HG03060 (cell line): ENCODE results near the gene TMEM255A.
"Not testable (repeated sequence)": the region's sequence is repeated elsewhere in the genome, so short reads cannot be mapped to it uniquely, and the experiment has no call there.

Experiments
- ATAC-seq: cut with Tn5 transposase; IDR thresholded peaks from one replicate; pipeline ENCODE4 v1.9.1; 2021; ENCODE audit warnings: low read depth, moderate number of reproducible peaks; ENCODE audit not compliant: unreplicated experiment

The TMEM255A gene

GRCh38 chrX:120310861-120311726 is at the start of gene TMEM255A:
TSS of gene TMEM255A (minus strand) at chrX:120311461. CDS start at chrX:120311309, 152 bp downstream.
- ATAC-seq, result no peak

GRCh38 chrX:120358737-120359456 is 47.6 kb upstream of the TMEM255A start:
- no peak for ATAC-seq

- ATAC-seq, result no peak
Observed at GRCh38 chrX:120357186-120357585, 45.9 kb upstream of the TMEM255A start.

GRCh38 chrX:120356084-120356483 is 44.8 kb upstream of the TMEM255A start:
- no peak for ATAC-seq

- no peak for ATAC-seq
Observed at GRCh38 chrX:120350450-120351138, 39.3 kb upstream of the TMEM255A start.

- not testable (repeated sequence) for ATAC-seq
Observed at GRCh38 chrX:120344566-120344965, 33.3 kb upstream of the TMEM255A start.

GRCh38 chrX:120336899-120337298 is 25.6 kb upstream of the TMEM255A start:
- ATAC-seq, result no peak

- ATAC-seq, result no peak
Observed at GRCh38 chrX:120335289-120335688, 24.0 kb upstream of the TMEM255A start.

GRCh38 chrX:120334603-120335002 is 23.3 kb upstream of the TMEM255A start:
- ATAC-seq, result no peak

- no peak for ATAC-seq
Observed at GRCh38 chrX:120334151-120334550, 22.9 kb upstream of the TMEM255A start.

- no peak for ATAC-seq
Observed at GRCh38 chrX:120332394-120332793, 21.1 kb upstream of the TMEM255A start.

GRCh38 chrX:120331116-120331515 is 19.9 kb upstream of the TMEM255A start:
- ATAC-seq, result no peak

GRCh38 chrX:120321520-120322281 is 10.4 kb upstream of the TMEM255A start:
- ATAC-seq, result no peak

- ATAC-seq, result no peak
Observed at GRCh38 chrX:120318411-120318810, 7.2 kb upstream of the TMEM255A start.

- ATAC-seq, result no peak
Observed at GRCh38 chrX:120316587-120317283, 5.5 kb upstream of the TMEM255A start.

- ATAC-seq, result no peak
Observed at GRCh38 chrX:120315776-120316175, 4.5 kb upstream of the TMEM255A start.

- no peak for ATAC-seq
Observed at GRCh38 chrX:120311727-120312063, 434 bp upstream of the TMEM255A start.

GRCh38 chrX:120309873-120310705 is 1.2 kb downstream of the TMEM255A start:
- ATAC-seq, result no peak
